Type B pancreatic cell (in vitro differentiated cells): ENCODE data around the gene CCDC38. TPM values are rescaled to one million over a fixed set of nuclear protein-coding genes. Genes with fewer than 3 reads are reported as not detected.

ENCODE experiments used
- DNase-seq: peaks from one replicate; pipeline ENCODE4 v3.0.0; 2021; ENCODE audit warnings: mixed read lengths; ENCODE audit not compliant: unreplicated experiment; ENCODE audit errors: extremely low spot score
- H3K27ac Mint-ChIP-seq: 2 replicates; pipeline ENCODE4 v1.8.0; 2021; ENCODE audit warnings: mild to moderate bottlenecking, mixed read lengths
- H3K27me3 Mint-ChIP-seq: 2 replicates; pipeline ENCODE4 v1.8.0; 2021; ENCODE audit warnings: mixed read lengths
- H3K36me3 Mint-ChIP-seq: 2 replicates; pipeline ENCODE4 v1.8.0; 2021; ENCODE audit warnings: mixed read lengths
- H3K4me1 Mint-ChIP-seq: one replicate; pipeline ENCODE4 v1.8.0; 2021; ENCODE audit warnings: mixed read lengths; ENCODE audit not compliant: unreplicated experiment
- H3K4me3 Mint-ChIP-seq: 2 replicates; pipeline ENCODE4 v1.8.0; 2021; ENCODE audit warnings: mild to moderate bottlenecking, mixed read lengths
- H3K9me3 Mint-ChIP-seq: 2 replicates; pipeline ENCODE4 v1.8.0; 2021; ENCODE audit warnings: mixed read lengths
- CTCF ChIP-seq: fragments of 200-600 bp; sonication (generic); conservative IDR thresholded peaks from 2 replicates; pipeline ENCODE4 v1.5.0; 2021; ENCODE audit warnings: antibody characterized with exemption, mild to moderate bottlenecking
- total RNA-seq: library from RNA; stranded (reverse); gene quantifications from 2 replicates; pipeline ENCODE4 v1.2.1, GENCODE V29; 2021; ENCODE audit warnings: low replicate concordance

CCDC38 gene
- total RNA-seq, 1 donor from 2014 or later: 0.29 TPM

- H3K27me3 Mint-ChIP-seq: no peaks in the 10 kb centered on the region
- H3K4me3 Mint-ChIP-seq: no peak overlapping the region
- H3K9me3 Mint-ChIP-seq: no peaks in the 10 kb centered on the region
- H3K36me3 Mint-ChIP-seq: no peaks in the 10 kb centered on the region
- DNase-seq: no peak
- no peak overlapping the region for H3K27ac Mint-ChIP-seq
- TF ChIP-seq CTCF: peak; percentile 71
- H3K4me1 Mint-ChIP-seq: no peaks in the 10 kb centered on the region
Observed at GRCh38 chr12:95820096-95820703, 122.2 kb downstream of the CCDC38 start.

Other genes with a start within 250 kb of the CCDC38 start
- gene NTN4, start 151.8 kb downstream of the CCDC38 start, total RNA-seq: 21.2 and 23.5 TPM in 2 replicates
- 31.9 and 42.9 TPM in 2 replicates for gene SNRPF, start 83.7 kb downstream of the CCDC38 start, total RNA-seq
- gene AMDHD1, start 717 bp upstream of the CCDC38 start, total RNA-seq: 0.43 and 1.0 TPM in 2 replicates
- gene HAL, start 53.7 kb upstream of the CCDC38 start, total RNA-seq: 2.1 and 3.8 TPM in 2 replicates
- 68.1 and 117 TPM in 2 replicates for gene LTA4H, start 93.0 kb upstream of the CCDC38 start, total RNA-seq